HL-60 (cell line): ENCODE measurements around the gene FOXP1.

Experiments
- DNase-seq, 2 experiments: peaks; one replicate each; pipeline ENCODE4 v3.0.0-alpha.2; 2010 to 2020; ENCODE audit warnings: low read depth in 1 of 2, low spot score in 1 of 2
- H3K27ac ChIP-seq: fragments of 250-450 bp; sonication (Bioruptor Pico); replicated peaks from 2 replicates; pipeline ENCODE4 v1.5.1; 2020; ENCODE audit warnings: mild to moderate bottlenecking, moderate library complexity
- H3K27me3 ChIP-seq: fragments of 250-450 bp; sonication (Bioruptor Pico); 2 replicates; pipeline ENCODE4 v1.5.1; 2021; ENCODE audit warnings: mild to moderate bottlenecking, moderate library complexity; ENCODE audit not compliant: insufficient read depth, poor library complexity, severe bottlenecking
- H3K4me3 ChIP-seq: replicated peaks from 2 replicates; pipeline ENCODE4 v1.5.1; 2011; ENCODE audit warnings: mild to moderate bottlenecking, control low read depth, low read length; ENCODE audit not compliant: insufficient read depth
- CTCF ChIP-seq: IDR thresholded peaks from one replicate; pipeline ENCODE4 v1.5.1; 2011; ENCODE audit warnings: low read length, control low read depth, inconsistent platforms; ENCODE audit not compliant: insufficient read depth
- GABPA ChIP-seq: IDR thresholded peaks from 2 replicates; pipeline ENCODE4 v1.6.1; 2012; ENCODE audit warnings: low read depth
- POLR2AphosphoS5 ChIP-seq: IDR thresholded peaks from 2 replicates; pipeline ENCODE4 v1.6.1; 2012; ENCODE audit warnings: low read depth
- REST ChIP-seq: IDR thresholded peaks from 2 replicates; pipeline ENCODE4 v1.6.1; 2012; ENCODE audit warnings: low read depth; ENCODE audit not compliant: insufficient replicate concordance
- SPI1 ChIP-seq: IDR thresholded peaks from 2 replicates; pipeline ENCODE4 v1.6.1; 2012; ENCODE audit warnings: low read depth, mild to moderate bottlenecking, borderline replicate concordance

The FOXP1 gene

GRCh38 chr3:71485896-71486295 lies 97.6 kb downstream of the FOXP1 start:
- no peak overlapping the region for H3K4me3 ChIP-seq
- no peaks in the 10 kb centered on the region for H3K27me3 ChIP-seq
- TF ChIP-seq GABPA (no peak), REST (no peak), SPI1 (peak; percentile 58; the same call in 1 of the 2 replicates)
- no peak overlapping the region for H3K27ac ChIP-seq
- DNase-seq = peak; percentile 26 to 52

- H3K27ac ChIP-seq = no peak overlapping the region
- H3K4me3 ChIP-seq = no peak overlapping the region
- no peaks in the 10 kb centered on the region for H3K27me3 ChIP-seq
- TF ChIP-seq POLR2AphosphoS5 = no peak
- no peak for TF ChIP-seq GABPA
- TF ChIP-seq SPI1 = no peak
- TF ChIP-seq REST = no peak
- no peak for TF ChIP-seq CTCF
- no peak for DNase-seq
Measured at GRCh38 chr3:71484452-71484851, 99.1 kb downstream of the FOXP1 start.

GRCh38 chr3:71484047-71484446 lies 99.5 kb downstream of the FOXP1 start:
- TF ChIP-seq SPI1 = no peak
- TF ChIP-seq GABPA = no peak
- TF ChIP-seq POLR2AphosphoS5 = no peak
- TF ChIP-seq REST = no peak
- no peak for TF ChIP-seq CTCF
- no peak overlapping the region for H3K27ac ChIP-seq

GRCh38 chr3:71482771-71483170 lies 100.8 kb downstream of the FOXP1 start:
- H3K27me3 ChIP-seq = no peaks in the 10 kb centered on the region
- DNase-seq = no peak
- no peak for TF ChIP-seq POLR2AphosphoS5
- no peak overlapping the region for H3K27ac ChIP-seq
- no peak overlapping the region for H3K4me3 ChIP-seq

More at GRCh38 chr3:71484047-71484446, 99.5 kb downstream of the FOXP1 start:
- H3K27me3 ChIP-seq = no peaks in the 10 kb centered on the region
- DNase-seq = no peak
- no peak overlapping the region for H3K4me3 ChIP-seq
